Keratinocyte (primary cell): Measurements from ENCODE around the gene ADPRS. TPM values are rescaled to one million over a fixed set of nuclear protein-coding genes. Genes with fewer than 3 reads are reported as not detected.

Experiments used
- DNase-seq: peaks from one replicate; pipeline ENCODE4 v3.0.0-alpha.2; 2011; ENCODE audit warnings: low read depth, missing footprints, low spot score
- FAIRE-seq: peaks from 2 replicates; lab custom pipeline; 2011; peaks lifted over from hg19 to GRCh38; lab: Jason Lieb, UNC
- H2AFZ ChIP-seq: 2 replicates; pipeline ENCODE4 v1.6.0; 2012; ENCODE audit warnings: low read length, control low read depth, inconsistent platforms; ENCODE audit not compliant: control insufficient read depth
- H3K27ac ChIP-seq: 2 replicates; pipeline ENCODE4 v1.5.1; 2011; ENCODE audit warnings: low read length; ENCODE audit not compliant: control insufficient read depth, insufficient read depth
- H3K27me3 ChIP-seq: 3 replicates; pipeline ENCODE4 v1.6.0; 2011; ENCODE audit warnings: low read length; ENCODE audit not compliant: control insufficient read depth, insufficient read depth; ENCODE audit errors: extremely low read depth
- H3K36me3 ChIP-seq, 2 experiments: 2 replicates in 1 of 2; 3 replicates in 1 of 2; pipeline ENCODE4 v1.5.1; 2011; ENCODE audit warnings: low read length in 2 of 2, mild to moderate bottlenecking in 1 of 2; ENCODE audit not compliant: control insufficient read depth in 2 of 2, insufficient read depth in 2 of 2; ENCODE audit errors: extremely low read depth in 1 of 2
- H3K4me1 ChIP-seq: 3 replicates; pipeline ENCODE4 v1.5.1; 2011; ENCODE audit warnings: low read length; ENCODE audit not compliant: control insufficient read depth, insufficient read depth; ENCODE audit errors: extremely low read depth
- H3K4me2 ChIP-seq: 3 replicates; pipeline ENCODE4 v1.6.0; 2011; ENCODE audit warnings: low read depth, low read length; ENCODE audit not compliant: control insufficient read depth, insufficient read depth; ENCODE audit errors: extremely low read depth
- H3K4me3 ChIP-seq, 3 experiments: fragments of 200-600 bp in 1 of 3; sonication (generic) in 1 of 3; 2 replicates in 2 of 3; 3 replicates in 1 of 3; pipeline ENCODE4 v1.5.1; 2011 to 2016; ENCODE audit warnings: low read length in 3 of 3, mild to moderate bottlenecking in 3 of 3, control low read depth in 2 of 3, inconsistent platforms in 1 of 3, low read depth in 1 of 3, mixed read lengths in 1 of 3, mixed run types in 1 of 3, moderate library complexity in 1 of 3; ENCODE audit not compliant: control insufficient read depth in 2 of 3, insufficient read depth in 2 of 3; ENCODE audit errors: extremely low read depth in 1 of 3
- H3K79me2 ChIP-seq: 2 replicates; pipeline ENCODE4 v1.6.0; 2012; ENCODE audit warnings: low read length; ENCODE audit not compliant: control insufficient read depth, insufficient read depth
- H3K9ac ChIP-seq: 3 replicates; pipeline ENCODE4 v1.6.0; 2011; ENCODE audit warnings: low read length; ENCODE audit not compliant: control insufficient read depth, insufficient read depth; ENCODE audit errors: extremely low read depth
- H3K9me1 ChIP-seq: 3 replicates; pipeline ENCODE4 v1.6.0; 2011; ENCODE audit warnings: low read length; ENCODE audit not compliant: control insufficient read depth, insufficient read depth; ENCODE audit errors: extremely low read depth
- H3K9me3 ChIP-seq: 2 replicates; pipeline ENCODE4 v1.5.1; 2012; ENCODE audit warnings: low read depth, low read length; ENCODE audit not compliant: control insufficient read depth
- H4K20me1 ChIP-seq: 3 replicates; pipeline ENCODE4 v1.6.0; 2011; ENCODE audit warnings: low read length; ENCODE audit not compliant: control insufficient read depth, insufficient read depth; ENCODE audit errors: extremely low read depth
- CTCF ChIP-seq, 3 experiments: IDR thresholded peaks in 1 of 3; conservative IDR thresholded peaks in 1 of 3; optimal IDR thresholded peaks in 1 of 3; 2 replicates in 2 of 3; 3 replicates in 1 of 3; pipeline versions ENCODE3 to v1.5.1; 2011; ENCODE audit warnings: low read length in 3 of 3, mild to moderate bottlenecking in 3 of 3, moderate library complexity in 2 of 3, control low read depth in 1 of 3, inconsistent platforms in 1 of 3; ENCODE audit not compliant: insufficient read depth in 2 of 3; ENCODE audit errors: extremely low read depth in 1 of 3
- EZH2 ChIP-seq: IDR thresholded peaks from one replicate; pipeline ENCODE4 v1.6.1; 2012; ENCODE audit warnings: inconsistent platforms, mild to moderate bottlenecking, low read length, moderate library complexity
- dilution Hi-C: fragments of 300-500 bp; cut with MboI; formaldehyde crosslinking; loops from one replicate; pipeline ENCODE4 v1.7.0; 2020; ENCODE audit warnings: low sequenced_read_pairs; ENCODE audit not compliant: extremely low pct_ligation_motif_present
- polyA plus RNA-seq, 5 experiments: library from polyadenylated mRNA; depleted of rRNA in 3 of 5; stranded (reverse) in 3 of 5; stranded (forward) in 1 of 5; unstranded in 1 of 5; fragments of >200 nt; gene quantifications; 1 replicate in 1 of 5; 2 replicates in 3 of 5; 3 replicates in 1 of 5; pipeline versions ENCODE4 v1.2.1 to v1.2.3, GENCODE V29; 2011 to 2012; ENCODE audit warnings: missing spikeins in 2 of 5, low read depth in 1 of 5, low replicate concordance in 1 of 5

ADPRS gene
- polyA plus RNA-seq, 1 donor (not counting 4 experiments of a cell fraction or from before 2014, with no cell fraction given) = 33.1 TPM

- Histone ChIP-seq H2AFZ (no peak overlapping the region), H3K4me1 (peaks cover 9% of the 10 kb centered on the region), H3K27me3 (no peaks in the 10 kb centered on the region), H3K79me2 (peaks cover 34% of the 10 kb centered on the region), H3K36me3 (peaks cover 32 to 50% of the 10 kb centered on the region in 2 experiments), H3K27ac (no peak overlapping the region), H3K9ac (no peak overlapping the region), H3K9me3 (no peaks in the 10 kb centered on the region), H3K4me2 (no peak overlapping the region), H3K9me1 (peaks cover 2% of the 10 kb centered on the region), H4K20me1 (no peaks in the 10 kb centered on the region), H3K4me3 (no peak overlapping the region)
- FAIRE-seq = no peak
- DNase-seq = no peak
- dilution Hi-C loops = no loop called here
- no peak for TF ChIP-seq CTCF (optimal IDR thresholded peaks at IDR 0.05 in 1 of 3, IDR thresholded peaks at IDR 0.05 in 1 of 3, conservative IDR thresholded peaks at IDR 0.05 in 1 of 3; ENCODE audit: extremely low read depth in 1 of 3, insufficient read depth in 2 of 3, low read length in 3 of 3)
- no peak for TF ChIP-seq EZH2
Observed at GRCh38 chr1:36091141-36091540, 2.4 kb downstream of the ADPRS start.

- Histone ChIP-seq H3K9me3 (no peaks in the 10 kb centered on the region), H3K27me3 (no peaks in the 10 kb centered on the region), H3K79me2 (peaks cover 34% of the 10 kb centered on the region), H3K36me3 (peaks cover 32 to 50% of the 10 kb centered on the region in 2 experiments), H3K4me1 (peaks cover 9% of the 10 kb centered on the region), H4K20me1 (no peaks in the 10 kb centered on the region), H3K9ac (no peak overlapping the region), H3K27ac (no peak overlapping the region), H2AFZ (no peak overlapping the region), H3K9me1 (peaks cover 2% of the 10 kb centered on the region), H3K4me2 (no peak overlapping the region), H3K4me3 (no peak overlapping the region)
- dilution Hi-C loops = no loop called here
- no peak for DNase-seq
- no peak for FAIRE-seq
- TF ChIP-seq CTCF (optimal IDR thresholded peaks at IDR 0.05 in 1 of 3, IDR thresholded peaks at IDR 0.05 in 1 of 3, conservative IDR thresholded peaks at IDR 0.05 in 1 of 3; ENCODE audit: extremely low read depth in 1 of 3, insufficient read depth in 2 of 3, low read length in 3 of 3) = no peak
Observed at GRCh38 chr1:36091698-36092097, 3.0 kb downstream of the ADPRS start.
